Stimulated activated CD4-positive, alpha-beta T cell treated with anti-CD3 and anti-CD28 coated beads, Interleukin-4, amount 100 ng/mL, for 24 hours (primary cell): ENCODE results near the gene MANF.
A peak's percentile ranks its signal among the peaks of the same experiment; 100 is the strongest.
"Not testable (repeated sequence)": the region's sequence is repeated elsewhere in the genome, so short reads cannot be mapped to it uniquely, and the experiment has no call there.

Experiments
- DNase-seq: peaks from one replicate; pipeline ENCODE4 v3.0.0-alpha.2; 2020

Gene MANF

GRCh38 chr3:51384726-51385473 lies at the start of gene MANF:
TSS of gene MANF (plus strand) at chr3:51385291. CDS start at chr3:51385343, 52 bp downstream.
- DNase-seq = peak; percentile 97

- no peak for DNase-seq
Measured at GRCh38 chr3:51336261-51336660, 48.8 kb upstream of the MANF start.

DNA sequence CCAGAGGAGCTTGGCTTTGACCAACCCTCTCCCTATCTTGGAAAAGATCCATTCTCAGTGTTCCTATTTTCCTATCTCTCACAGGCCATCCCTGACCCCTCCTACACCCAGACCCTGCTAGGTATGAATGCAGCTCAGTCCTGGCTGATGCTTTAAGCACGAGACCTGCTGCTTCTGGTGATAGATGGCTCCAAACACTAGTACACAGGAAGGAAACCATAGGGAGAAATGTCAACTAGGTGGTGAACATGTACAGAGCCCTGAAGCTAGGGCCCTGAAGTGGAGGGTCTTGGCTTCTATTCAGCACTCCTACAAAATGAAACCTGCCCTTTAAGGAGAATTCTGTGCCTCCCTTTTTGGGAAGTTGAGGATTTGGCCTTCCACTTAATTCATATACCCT lies 47.4 kb upstream of the MANF start:
- no peak for DNase-seq

- no peak for DNase-seq
Measured at GRCh38 chr3:51338632-51339031, 46.5 kb upstream of the MANF start.

DNA sequence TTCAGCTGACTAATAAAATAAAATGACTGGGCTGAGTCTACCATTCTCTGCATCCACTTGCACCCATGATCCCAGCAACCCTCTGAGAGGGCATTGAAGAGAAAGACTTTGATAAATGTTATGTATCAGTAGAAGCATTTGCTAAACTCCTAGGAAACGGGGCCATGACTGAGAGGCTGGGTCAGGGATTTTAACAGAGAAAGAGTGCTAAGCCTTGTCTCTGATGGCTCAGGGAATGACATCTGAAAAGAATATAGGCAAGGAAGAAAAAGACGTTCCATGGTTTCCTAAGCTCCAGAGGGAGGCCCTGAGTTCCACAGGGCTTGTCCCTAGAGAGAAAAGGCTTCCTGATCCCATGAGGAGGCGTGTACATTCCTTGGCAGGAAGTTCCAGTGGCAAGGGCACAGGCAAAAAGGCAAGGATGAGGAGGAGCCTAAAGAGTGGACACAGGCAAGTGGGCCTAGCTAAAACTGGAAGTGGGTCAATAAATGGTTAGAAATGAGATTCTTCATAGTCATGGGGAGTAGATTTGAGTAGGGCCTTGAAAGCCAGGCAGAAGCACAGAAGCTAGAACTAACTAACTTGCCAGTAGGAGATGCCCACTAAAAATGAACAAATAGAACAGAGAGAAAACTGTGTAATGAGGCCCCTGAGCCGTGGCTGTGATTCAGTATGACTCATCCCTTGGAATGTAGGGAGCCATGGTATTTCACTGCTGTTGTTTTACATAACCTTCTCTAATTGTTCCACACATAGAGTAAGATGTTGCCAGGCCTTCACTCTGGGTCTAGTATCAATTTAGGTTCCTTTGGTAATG lies 44.9 kb upstream of the MANF start:
- no peak for DNase-seq

DNA sequence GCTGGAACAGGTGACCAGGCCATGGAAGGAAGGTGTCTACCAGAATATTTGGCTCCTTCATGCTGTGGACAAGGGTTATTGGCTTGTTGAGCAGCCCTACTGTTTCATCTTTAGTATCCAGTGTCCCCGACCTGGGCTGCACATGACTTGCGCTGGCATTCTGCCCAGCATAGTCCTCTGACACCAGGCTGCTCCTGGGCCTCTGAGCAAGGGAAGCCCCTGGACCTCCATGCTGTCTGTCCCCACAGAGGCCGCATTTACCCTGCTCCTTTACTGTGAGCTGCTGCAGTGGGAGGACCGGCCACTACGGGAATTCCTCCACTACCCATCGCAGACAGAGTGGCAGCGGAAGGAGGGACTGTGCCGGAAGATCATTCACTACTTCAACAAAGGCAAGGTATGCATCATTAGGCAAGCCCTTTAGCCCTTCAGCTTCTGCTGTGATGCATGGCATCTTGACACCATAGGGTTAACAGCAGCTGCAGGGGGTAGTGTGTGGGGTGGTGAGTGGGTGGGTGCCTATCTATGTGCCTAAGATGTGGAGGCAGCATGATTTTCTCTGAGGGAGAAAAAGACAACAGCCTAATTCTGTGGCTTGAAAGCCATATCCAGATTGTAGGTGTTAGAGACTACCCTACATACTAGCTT lies 44.0 kb upstream of the MANF start:
- no peak for DNase-seq

- DNase-seq = no peak
Measured at GRCh38 chr3:51343918-51344687, 41.0 kb upstream of the MANF start.

- DNase-seq = no peak
Measured at GRCh38 chr3:51350751-51351150, 34.3 kb upstream of the MANF start.

- no peak for DNase-seq
Measured at GRCh38 chr3:51353131-51353530, 32.0 kb upstream of the MANF start.

- DNase-seq = no peak
Measured at GRCh38 chr3:51353691-51354090, 31.4 kb upstream of the MANF start.

DNA sequence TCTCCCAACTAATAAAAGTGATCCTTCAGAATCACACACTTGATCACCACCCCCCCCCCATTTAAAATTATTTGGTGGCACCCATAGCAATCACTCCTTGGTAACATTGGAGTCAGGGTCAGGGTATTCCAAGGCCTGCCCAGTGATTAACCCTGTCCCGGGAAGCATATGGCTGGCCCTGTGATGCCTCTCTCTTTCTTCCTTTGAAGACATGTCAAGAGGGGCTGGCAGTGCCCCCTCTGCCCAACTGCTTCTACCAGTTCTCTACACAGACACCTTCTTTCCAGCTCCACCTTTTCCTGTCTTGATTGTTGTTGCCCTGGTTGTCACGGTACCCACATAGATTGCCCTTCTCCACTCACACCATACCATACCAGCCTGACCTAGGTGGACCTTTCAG lies 30.9 kb upstream of the MANF start:
- DNase-seq = no peak

DNA sequence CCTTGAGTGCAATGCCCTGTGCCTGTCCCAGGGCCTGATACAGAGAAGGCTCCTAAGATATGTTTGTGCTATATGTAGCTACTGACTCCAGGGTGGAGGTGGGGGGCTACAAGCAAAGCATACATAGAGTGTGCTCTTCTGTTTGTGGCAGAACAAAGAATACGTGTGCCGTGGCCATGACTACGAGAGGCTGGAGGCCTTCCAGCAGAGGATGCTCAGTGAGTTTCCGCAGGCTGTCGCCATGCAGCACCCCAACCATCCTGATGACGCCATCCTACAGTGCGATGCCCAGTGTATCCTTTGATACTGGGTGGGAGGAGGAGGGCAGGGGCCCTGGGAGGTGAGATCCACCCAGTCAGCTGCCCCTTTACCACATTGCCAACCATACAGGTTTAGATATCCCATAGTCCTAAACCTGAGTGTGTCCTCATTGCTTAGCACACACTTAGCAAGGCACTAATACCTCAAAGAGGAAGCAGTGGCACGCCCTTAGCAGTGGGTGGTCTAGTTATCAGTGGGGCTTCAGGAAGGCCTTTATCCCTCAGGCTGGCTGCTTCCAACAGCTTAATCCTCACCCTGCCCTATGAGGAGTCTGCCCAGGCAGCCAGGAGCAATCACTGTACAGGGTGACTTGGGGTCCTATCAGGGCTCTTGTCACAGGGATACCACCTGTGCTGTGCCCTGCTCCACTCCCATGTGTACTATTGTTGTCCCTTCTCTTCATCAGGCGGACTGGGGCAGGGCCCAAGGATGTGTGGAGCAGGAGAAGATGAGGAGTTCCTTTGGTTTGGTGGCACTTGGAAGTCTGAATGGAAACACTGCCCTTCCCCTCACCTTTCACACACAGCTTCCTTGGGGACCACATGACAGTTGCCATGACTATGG lies 30.1 kb upstream of the MANF start:
- no peak for DNase-seq

DNA sequence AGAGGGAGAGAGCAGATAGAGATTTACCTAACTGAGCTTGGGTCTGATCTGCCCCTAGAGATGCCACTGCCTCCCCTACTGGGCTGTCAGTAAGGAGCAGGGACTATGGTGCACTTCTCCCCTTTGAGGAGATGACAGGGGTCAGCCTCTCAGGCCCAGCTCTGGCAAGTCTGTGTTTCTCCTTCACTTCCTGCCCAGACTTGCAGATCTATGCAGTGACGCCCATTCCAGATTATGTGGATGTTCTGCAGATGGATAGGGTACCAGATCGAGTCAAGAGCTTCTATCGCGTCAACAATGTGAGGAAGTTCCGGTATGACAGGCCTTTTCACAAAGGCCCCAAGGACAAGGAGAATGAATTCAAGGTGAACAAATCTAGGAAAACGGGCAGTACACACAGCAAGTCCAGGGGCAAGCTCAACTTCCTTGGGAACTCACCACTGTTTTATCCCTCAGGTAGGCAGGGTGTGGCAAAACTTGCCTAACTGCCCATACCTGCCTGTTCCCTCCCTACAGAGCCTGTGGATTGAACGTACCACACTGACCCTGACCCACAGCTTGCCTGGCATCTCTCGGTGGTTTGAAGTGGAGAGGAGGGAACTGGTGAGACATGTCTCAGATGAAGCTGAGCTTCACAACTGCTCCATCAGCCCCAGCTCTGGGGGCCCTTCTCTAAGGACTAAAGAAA lies 29.1 kb upstream of the MANF start:
- no peak for DNase-seq

DNA sequence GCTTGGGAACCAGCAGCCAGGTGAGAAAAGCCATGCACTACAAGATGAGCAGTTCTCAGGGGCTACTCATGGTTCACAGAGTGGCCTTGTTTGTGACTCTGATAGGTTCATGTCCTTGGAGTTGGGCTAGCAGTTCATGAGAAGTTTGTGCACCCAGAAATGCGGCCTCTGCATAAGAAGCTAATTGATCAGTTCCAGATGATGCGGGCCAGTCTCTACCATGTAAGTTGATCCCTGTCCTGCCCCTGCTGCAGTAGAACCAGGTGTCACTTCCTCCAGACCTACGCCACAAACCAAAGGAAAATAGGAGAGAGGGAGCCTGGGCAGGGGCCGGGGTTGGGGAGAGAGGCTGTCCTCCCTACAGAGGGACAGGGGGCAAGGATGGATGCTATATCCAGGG lies 27.2 kb upstream of the MANF start:
- DNase-seq = no peak

GRCh38 chr3:51358981-51359380 lies 26.1 kb upstream of the MANF start:
- DNase-seq = no peak

GRCh38 chr3:51360806-51361205 lies 24.3 kb upstream of the MANF start:
- no peak for DNase-seq

GRCh38 chr3:51361746-51362145 lies 23.3 kb upstream of the MANF start:
- DNase-seq = no peak

DNA sequence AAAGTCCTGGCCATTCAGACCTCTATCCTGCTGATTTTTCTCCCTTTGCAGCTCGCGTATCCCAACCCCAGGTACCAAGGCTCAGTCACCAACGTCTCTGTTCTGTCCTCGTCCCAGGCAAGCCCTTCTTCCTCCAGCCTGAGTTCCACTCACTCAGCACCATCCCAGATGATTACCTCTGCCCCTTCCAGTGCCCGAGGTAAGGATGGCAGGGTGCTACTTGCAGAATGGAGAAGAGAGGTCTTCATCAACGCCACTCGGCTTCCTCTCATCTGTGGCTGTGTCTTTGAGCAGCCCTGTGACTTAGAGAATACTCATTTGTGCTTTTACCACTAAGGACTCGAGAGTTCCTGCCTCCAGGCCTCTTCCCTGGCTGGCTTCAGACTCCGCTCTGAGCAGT lies 22.6 kb upstream of the MANF start:
- DNase-seq = no peak

DNA sequence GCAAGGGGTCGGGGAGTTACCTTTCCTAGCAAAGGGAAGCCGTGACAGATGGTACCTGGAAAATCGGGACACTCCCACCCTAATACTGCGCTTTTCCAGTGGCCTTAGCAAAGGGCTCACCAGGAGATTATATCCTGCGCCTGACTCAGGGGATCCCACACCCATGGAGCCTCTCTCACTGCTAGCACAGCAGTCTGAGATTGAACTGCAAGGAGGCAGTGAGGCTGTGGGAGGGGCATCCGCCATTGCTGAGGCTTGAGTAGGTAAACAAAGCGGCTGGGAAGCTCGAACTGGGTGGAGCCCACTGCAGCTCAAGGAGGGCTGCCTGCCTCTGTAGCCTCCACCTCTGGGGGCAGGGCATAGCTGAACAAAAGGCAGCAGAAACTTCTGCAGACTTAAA lies 16.8 kb upstream of the MANF start:
- not testable (repeated sequence) for DNase-seq

DNA sequence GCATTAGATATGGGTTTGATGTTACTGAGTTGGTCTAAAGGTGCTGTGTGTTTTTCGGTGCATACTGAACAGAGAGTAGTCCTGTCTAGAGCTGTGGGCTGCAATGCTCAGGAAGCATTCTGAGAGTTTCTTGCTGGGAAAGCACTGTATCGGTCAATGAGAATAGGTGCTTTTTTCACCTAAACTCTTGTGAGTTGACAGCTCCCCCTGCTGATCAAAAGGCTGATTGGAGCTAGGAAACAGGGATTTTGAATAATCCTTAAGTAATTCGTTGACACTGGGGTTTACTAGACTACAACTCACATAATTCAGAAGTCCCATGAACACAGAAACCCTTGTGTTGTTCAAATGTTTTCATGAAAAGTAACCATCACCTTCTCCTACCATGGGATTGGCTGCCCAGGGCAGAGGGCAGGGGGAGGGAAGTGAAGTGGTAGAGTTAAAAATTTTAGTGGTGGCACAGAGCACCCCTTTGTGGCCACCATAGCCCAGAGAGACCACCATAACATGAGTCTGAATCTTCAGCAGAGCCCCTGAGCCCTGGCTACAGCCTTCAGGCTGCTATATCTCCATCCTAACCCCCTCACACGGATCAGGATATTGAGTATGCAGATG lies 13.0 kb upstream of the MANF start:
- peak; percentile 65 for DNase-seq
